Measurements from ENCODE around the gene LIMK1. TPM values are rescaled to one million over a fixed set of nuclear protein-coding genes. Genes with fewer than 3 reads are reported as not detected.
"Not testable (repeated sequence)": the region's sequence is repeated elsewhere in the genome, so short reads cannot be mapped to it uniquely, and the experiment has no call there.

The LIMK1 gene
- total and polyA plus RNA-seq, 12 donors = 5.0 to 17.3 (median 9.6) TPM

DNA sequence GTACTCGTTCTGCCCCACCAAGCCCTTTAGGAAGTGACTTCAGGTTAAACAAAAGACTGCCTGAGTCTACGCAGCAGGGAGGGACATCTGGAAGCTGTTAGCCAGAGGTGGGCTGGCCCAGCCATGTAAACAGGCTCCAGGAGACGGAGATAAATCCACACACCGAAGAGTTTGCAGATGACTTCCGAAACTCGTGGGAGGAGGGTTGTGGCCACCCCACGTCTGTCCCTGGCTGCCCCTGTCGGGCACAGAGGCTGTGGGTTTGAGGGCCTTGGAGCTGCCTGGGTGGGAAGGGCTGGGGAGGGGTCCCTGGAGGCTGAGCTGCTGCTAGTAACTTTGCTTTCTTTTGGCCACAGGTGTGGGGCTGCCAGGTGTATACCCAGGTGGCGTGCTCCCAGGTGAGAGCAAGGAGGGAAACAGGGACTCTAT lies 40.1 kb upstream of the LIMK1 start:
- Histone ChIP-seq H3K9me3 (no peaks in the 10 kb centered on the region), H3K27me3 (peaks cover 0 to 3% (median 0%) of the 10 kb centered on the region in 7 donors), H3K36me3 (peaks cover 0 to 96% (median 5%) of the 10 kb centered on the region in 9 donors), H3K4me3 (no peak overlapping the region), H3K4me1 (peaks cover 0 to 18% (median 0%) of the 10 kb centered on the region in 9 donors), H3K27ac (no peak overlapping the region)
- ATAC-seq (no peak), DNase-seq (no peak)
- intact Hi-C loops (cut with DNase I) = no loop called here
- no peak for TF ChIP-seq CTCF (IDR thresholded peaks at IDR 0.05)
- 62 to 76% methylated on average over 9 of the region's 9 CpGs for WGBS, 2 donors

DNA sequence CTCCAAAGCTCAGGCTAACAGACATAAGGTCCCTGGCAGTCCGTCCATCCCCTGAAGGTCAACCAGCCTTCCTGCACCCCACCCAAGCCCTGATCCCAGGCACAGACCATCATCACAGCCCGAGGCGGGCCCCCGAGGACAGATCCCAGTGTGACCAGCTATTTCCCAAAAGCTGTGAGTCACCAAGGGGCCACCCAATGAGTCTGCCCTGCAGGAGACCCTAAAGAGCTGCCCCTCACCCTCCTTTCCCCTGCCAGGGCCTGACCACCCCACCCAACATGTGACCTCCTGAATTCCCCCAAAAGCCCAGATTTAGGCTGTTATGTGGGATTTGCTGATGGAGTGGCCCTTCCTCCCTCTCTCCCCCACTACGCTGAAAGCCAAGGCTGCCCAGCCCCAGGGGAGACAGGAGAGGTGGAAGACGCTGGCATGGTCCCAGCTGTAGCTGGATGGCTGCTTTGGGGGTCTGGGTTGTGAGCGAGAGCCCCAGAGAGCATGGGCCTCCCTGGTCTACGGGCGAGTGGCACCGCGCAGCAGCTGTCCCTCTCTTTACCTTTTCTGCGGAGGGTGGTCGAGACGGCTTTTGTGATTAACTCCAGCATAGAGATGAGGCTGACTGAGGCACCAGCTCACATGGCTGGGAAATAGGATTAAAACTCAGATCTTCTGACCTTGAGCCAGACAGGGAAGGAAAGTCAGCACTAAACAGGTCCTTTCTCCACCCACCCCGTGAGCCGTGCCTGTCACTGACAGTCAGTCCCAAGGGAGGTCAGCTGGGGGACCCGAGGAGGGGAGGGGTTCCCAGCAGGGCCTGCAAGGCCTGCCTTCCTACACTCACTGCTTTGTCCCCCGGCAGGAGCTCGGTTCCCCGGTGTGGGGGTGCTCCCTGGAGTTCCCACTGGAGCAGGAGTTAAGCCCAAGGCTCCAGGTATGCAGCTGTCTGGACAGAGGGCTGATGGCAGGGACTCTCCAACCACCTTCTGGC lies 38.9 kb upstream of the LIMK1 start:
- TF ChIP-seq CTCF (IDR thresholded peaks at IDR 0.05) = no peak
- ATAC-seq (no peak), DNase-seq (no peak)
- H3K36me3 ChIP-seq = peaks cover 0 to 96% (median 8%) of the 10 kb centered on the region in 9 donors
- no peak overlapping the region for H3K4me3 ChIP-seq
- H3K27me3 ChIP-seq = peaks cover 0 to 3% (median 0%) of the 10 kb centered on the region in 7 donors
- peak overlapping the region in 1 of 10 donors; percentile 41 for H3K27ac ChIP-seq
- intact Hi-C loops (cut with DNase I) = no loop called here
- no peaks in the 10 kb centered on the region for H3K9me3 ChIP-seq
- 78 to 80% methylated on average over 20 of the region's 20 CpGs for WGBS, 2 donors
- H3K4me1 ChIP-seq = peaks cover 0 to 6% (median 0%) of the 10 kb centered on the region in 9 donors

DNA sequence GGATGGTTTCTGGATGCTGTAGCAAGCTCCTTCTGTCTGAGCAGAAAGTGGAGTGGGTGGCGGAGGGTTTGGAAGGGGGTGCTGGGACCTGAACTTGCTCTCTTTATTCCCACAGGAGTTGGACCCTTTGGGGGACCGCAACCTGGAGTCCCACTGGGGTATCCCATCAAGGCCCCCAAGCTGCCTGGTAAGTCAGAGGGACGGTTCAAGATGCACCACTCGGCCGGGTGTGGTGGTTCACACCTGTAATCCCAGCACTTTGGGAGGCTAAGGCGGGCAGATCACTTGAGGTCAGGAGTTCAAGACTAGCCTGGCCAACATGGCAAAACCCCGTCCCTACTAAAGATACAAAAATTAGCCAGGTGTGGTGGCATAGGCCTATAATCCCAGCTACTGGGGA lies 37.0 kb upstream of the LIMK1 start:
- intact Hi-C loops (cut with DNase I); H3K27ac ChIP-seq; DNase-seq; H3K27me3 ChIP-seq; H3K4me1 ChIP-seq; ATAC-seq; H3K9me3 ChIP-seq; H3K4me3 ChIP-seq: not testable (repeated sequence)
- peaks cover 0 to 96% (median 11%) of the 10 kb centered on the region in 9 donors for H3K36me3 ChIP-seq
- 96% methylated on average over 7 of the region's 7 CpGs for WGBS, 2 donors

DNA sequence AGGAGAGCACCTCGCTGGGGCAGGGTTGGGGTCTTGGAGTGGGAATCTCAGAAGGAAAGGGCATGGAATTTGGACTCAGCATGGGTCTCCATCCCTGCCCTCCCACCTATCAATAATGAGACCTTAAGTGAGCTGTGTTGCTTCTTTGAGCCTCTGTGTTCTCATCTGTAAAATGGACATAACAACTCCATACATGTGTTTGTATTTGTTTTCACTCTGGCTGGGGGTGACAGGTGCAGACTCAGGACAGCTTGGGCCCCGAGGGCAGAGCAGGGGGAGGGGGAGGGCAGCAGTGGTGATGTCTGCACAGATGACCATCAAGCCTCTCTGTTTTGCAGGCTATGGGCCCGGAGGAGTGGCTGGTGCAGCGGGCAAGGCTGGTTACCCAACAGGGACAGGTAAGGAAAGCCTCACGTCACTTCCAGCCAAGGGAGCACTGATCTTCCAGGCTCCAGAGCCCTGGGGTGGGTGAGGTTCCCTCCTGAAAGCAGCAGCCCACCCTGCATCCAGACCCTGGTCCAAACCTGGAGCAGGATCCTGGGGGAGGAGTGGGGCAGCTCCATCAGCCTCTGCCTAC lies 35.7 kb upstream of the LIMK1 start:
- H3K36me3 ChIP-seq = peaks cover 0 to 94% (median 14%) of the 10 kb centered on the region in 9 donors
- TF ChIP-seq CTCF (IDR thresholded peaks at IDR 0.05) = no peak
- no peaks in the 10 kb centered on the region for H3K9me3 ChIP-seq
- H3K27ac ChIP-seq = no peak overlapping the region
- 84% methylated on average over 5 of the region's 5 CpGs for WGBS, 2 donors
- DNase-seq (no peak), ATAC-seq (peak in 1 of 8 donors; percentile 20)
- peaks cover 0 to 5% (median 0%) of the 10 kb centered on the region in 9 donors for H3K4me1 ChIP-seq
- H3K4me3 ChIP-seq = no peak overlapping the region
- H3K27me3 ChIP-seq = peaks cover 0 to 3% (median 0%) of the 10 kb centered on the region in 7 donors
- intact Hi-C loops (cut with DNase I) = no loop called here

Measured in heart right ventricle (tissue), 16 donors.